ENCODE data around the gene EMILIN2.

EMILIN2 gene

GRCh38 chr18:2898186-2898640, 51.4 kb downstream of the EMILIN2 start:
- DNase-seq (ENCODE audit: low read depth, low spot score): no peak

- DNase-seq (ENCODE audit: low read depth, low spot score): no peak
Measured at GRCh38 chr18:2900684-2901422, 54.0 kb downstream of the EMILIN2 start.

- no peak for DNase-seq (ENCODE audit: low read depth, low spot score)
Measured at GRCh38 chr18:2901423-2901985, 54.7 kb downstream of the EMILIN2 start.

- DNase-seq (ENCODE audit: low read depth, low spot score): no peak
Measured at GRCh38 chr18:2902327-2902726, 55.5 kb downstream of the EMILIN2 start.

- DNase-seq (ENCODE audit: low read depth, low spot score): no peak
Measured at GRCh38 chr18:2903006-2903405, 56.2 kb downstream of the EMILIN2 start.

- DNase-seq (ENCODE audit: low read depth, low spot score): no peak
Measured at GRCh38 chr18:2905854-2906703, 59.3 kb downstream of the EMILIN2 start.

GRCh38 chr18:2906704-2907549, 60.1 kb downstream of the EMILIN2 start:
- no peak for DNase-seq (ENCODE audit: low read depth, low spot score)

GRCh38 chr18:2907550-2908135, 60.8 kb downstream of the EMILIN2 start:
- no peak for DNase-seq (ENCODE audit: low read depth, low spot score)

- no peak for DNase-seq (ENCODE audit: low read depth, low spot score)
Measured at GRCh38 chr18:2908166-2908945, 61.5 kb downstream of the EMILIN2 start.

GRCh38 chr18:2908946-2909335, 62.1 kb downstream of the EMILIN2 start:
- no peak for DNase-seq (ENCODE audit: low read depth, low spot score)

GRCh38 chr18:2909431-2910140, 62.8 kb downstream of the EMILIN2 start:
- DNase-seq (ENCODE audit: low read depth, low spot score): no peak

- DNase-seq (ENCODE audit: low read depth, low spot score): no peak
Measured at GRCh38 chr18:2910261-2910660, 63.5 kb downstream of the EMILIN2 start.

- no peak for DNase-seq (ENCODE audit: low read depth, low spot score)
Measured at GRCh38 chr18:2910751-2911425, 64.1 kb downstream of the EMILIN2 start.

- no peak for DNase-seq (ENCODE audit: low read depth, low spot score)
Measured at GRCh38 chr18:2911533-2911932, 64.7 kb downstream of the EMILIN2 start.

- DNase-seq (ENCODE audit: low read depth, low spot score): no peak
Measured at GRCh38 chr18:2912357-2913299, 65.8 kb downstream of the EMILIN2 start.

GRCh38 chr18:2913398-2914005, 66.7 kb downstream of the EMILIN2 start:
- DNase-seq (ENCODE audit: low read depth, low spot score): no peak

- no peak for DNase-seq (ENCODE audit: low read depth, low spot score)
Measured at GRCh38 chr18:2914185-2914880, 67.5 kb downstream of the EMILIN2 start.
